DND-41 (cell line): ENCODE data around the gene CORO6.

Source experiments
- CTCF ChIP-seq: IDR thresholded peaks from 2 replicates; pipeline ENCODE4 v1.5.1; 2012; ENCODE audit warnings: borderline replicate concordance, low read length, moderate library complexity, mild to moderate bottlenecking; ENCODE audit not compliant: poor library complexity, severe bottlenecking; ENCODE audit errors: extremely low read depth
- EZH2 ChIP-seq: IDR thresholded peaks from 3 replicates; pipeline ENCODE4 v1.6.1; 2012; ENCODE audit warnings: borderline replicate concordance, low read depth, mild to moderate bottlenecking, moderate library complexity, low read length, inconsistent platforms; ENCODE audit not compliant: severe bottlenecking

- TF ChIP-seq EZH2, result no peak
- TF ChIP-seq CTCF, result no peak
Observed at GRCh38 chr17:29595107-29595942, 27.4 kb downstream of the CORO6 start.
